Loucy (cell line): ENCODE results near the gene TMEM117.

ENCODE experiments used
- EZH2phosphoT487 ChIP-seq: fragments of 200-600 bp; IDR thresholded peaks from 2 replicates; pipeline ENCODE4 v1.6.1; 2018; ENCODE audit warnings: antibody characterized with exemption, mild to moderate bottlenecking, moderate library complexity, borderline replicate concordance
- TF ChIP-seq, protein P1 (sequence below): fragments of 200-600 bp; sonication (generic); conservative IDR thresholded peaks from 2 replicates; pipeline ENCODE4 v1.5.1; 2014; ENCODE audit warnings: mild to moderate bottlenecking, antibody characterized with exemption, low read length

DNA sequence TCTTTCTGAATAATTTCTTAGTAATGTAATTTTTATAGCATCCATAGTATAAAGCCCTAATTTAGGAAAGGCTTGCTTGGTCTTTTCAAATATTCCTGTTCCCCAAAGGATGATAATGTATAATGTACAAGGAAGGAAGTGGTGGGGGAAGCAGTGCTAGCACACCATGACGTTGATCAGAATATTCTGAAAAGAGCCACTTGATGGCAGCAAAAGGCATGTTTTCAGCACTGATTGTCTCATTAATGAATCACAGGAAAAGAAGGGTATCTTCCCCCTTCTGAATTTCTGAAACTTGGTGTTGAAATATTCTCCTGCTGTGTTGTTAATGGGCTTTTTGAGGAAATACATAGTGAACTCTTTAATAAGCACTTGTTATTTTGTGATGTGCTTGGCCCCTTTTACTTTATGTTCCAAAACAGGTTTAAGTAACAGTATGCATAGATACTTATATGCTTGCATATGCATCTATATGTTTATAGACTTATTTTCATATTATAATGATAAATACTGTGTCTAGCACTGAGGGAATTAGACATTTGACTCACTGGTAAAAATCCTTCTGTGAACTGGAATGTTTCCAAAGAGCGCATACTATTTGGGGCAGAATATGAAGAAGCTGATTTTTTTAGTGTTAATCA is 122.0 kb downstream of the TMEM117 start:
- TF ChIP-seq, protein P1, sequence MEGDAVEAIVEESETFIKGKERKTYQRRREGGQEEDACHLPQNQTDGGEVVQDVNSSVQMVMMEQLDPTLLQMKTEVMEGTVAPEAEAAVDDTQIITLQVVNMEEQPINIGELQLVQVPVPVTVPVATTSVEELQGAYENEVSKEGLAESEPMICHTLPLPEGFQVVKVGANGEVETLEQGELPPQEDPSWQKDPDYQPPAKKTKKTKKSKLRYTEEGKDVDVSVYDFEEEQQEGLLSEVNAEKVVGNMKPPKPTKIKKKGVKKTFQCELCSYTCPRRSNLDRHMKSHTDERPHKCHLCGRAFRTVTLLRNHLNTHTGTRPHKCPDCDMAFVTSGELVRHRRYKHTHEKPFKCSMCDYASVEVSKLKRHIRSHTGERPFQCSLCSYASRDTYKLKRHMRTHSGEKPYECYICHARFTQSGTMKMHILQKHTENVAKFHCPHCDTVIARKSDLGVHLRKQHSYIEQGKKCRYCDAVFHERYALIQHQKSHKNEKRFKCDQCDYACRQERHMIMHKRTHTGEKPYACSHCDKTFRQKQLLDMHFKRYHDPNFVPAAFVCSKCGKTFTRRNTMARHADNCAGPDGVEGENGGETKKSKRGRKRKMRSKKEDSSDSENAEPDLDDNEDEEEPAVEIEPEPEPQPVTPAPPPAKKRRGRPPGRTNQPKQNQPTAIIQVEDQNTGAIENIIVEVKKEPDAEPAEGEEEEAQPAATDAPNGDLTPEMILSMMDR: peak; percentile 70
- no peak for TF ChIP-seq EZH2phosphoT487
